ENCODE measurements around the gene TENT5C. TPM values are rescaled to one million over a fixed set of nuclear protein-coding genes. Genes with fewer than 3 reads are reported as not detected.

TENT5C gene
- total and polyA plus RNA-seq, 9 of the 15 experiments (the other 6 are each of a cell fraction or from before 2014, with no cell fraction given), result 1.8 to 7.7 (median 4.0) TPM

- TF ChIP-seq ZFP91 (CRISPR knock-in tag; IDR thresholded peaks at IDR 0.05) (no peak), EHMT2 (IDR thresholded peaks at IDR 0.05) (peak; percentile 61), SMARCE1 (IDR thresholded peaks at IDR 0.05) (0 out of 2 replicates have a peak, but pooled peaks have one; percentile 23), SMARCA4 (IDR thresholded peaks at IDR 0.05) (peak; percentile 65; the same call in 1 of the 2 replicates), ZSCAN29 (IDR thresholded peaks at IDR 0.05) (no peak), NCOA4 (IDR thresholded peaks at IDR 0.05; ENCODE audit: partially characterized antibody) (no peak), PURB (CRISPR knock-in tag; IDR thresholded peaks at IDR 0.05; ENCODE audit: low read depth) (no peak), DPF2 (IDR thresholded peaks at IDR 0.05) (peak; percentile 60; the same call in 1 of the 2 replicates), JUND (IDR thresholded peaks at IDR 0.05; ENCODE audit: borderline replicate concordance, low read depth, low read length) (peak; percentile 70; the same call in 1 of the 2 replicates), JUND (tag; IDR thresholded peaks at IDR 0.05; ENCODE audit: borderline replicate concordance, low read depth, low read length) (peak; percentile 63; the same call in 1 of the 3 replicates), RREB1 (CRISPR knock-in tag; IDR thresholded peaks at IDR 0.05) (no peak), L3MBTL2 (IDR thresholded peaks at IDR 0.05) (peak; percentile 45; the same call in 1 of the 2 replicates), NEUROD1 (IDR thresholded peaks at IDR 0.05; ENCODE audit: borderline replicate concordance, low read depth, low read length, partially characterized antibody) (no peak), NR4A1 (CRISPR knock-in tag; IDR thresholded peaks at IDR 0.05) (no peak), NR4A1 (tag; IDR thresholded peaks at IDR 0.05) (0 out of 2 replicates have a peak, but pooled peaks have one; percentile 39), PKNOX1 (IDR thresholded peaks at IDR 0.05) (peak; percentile 65), SMARCA5 (IDR thresholded peaks at IDR 0.05) (0 out of 2 replicates have a peak, but pooled peaks have one; percentile 22)
- TF ChIP-seq, protein P1, sequence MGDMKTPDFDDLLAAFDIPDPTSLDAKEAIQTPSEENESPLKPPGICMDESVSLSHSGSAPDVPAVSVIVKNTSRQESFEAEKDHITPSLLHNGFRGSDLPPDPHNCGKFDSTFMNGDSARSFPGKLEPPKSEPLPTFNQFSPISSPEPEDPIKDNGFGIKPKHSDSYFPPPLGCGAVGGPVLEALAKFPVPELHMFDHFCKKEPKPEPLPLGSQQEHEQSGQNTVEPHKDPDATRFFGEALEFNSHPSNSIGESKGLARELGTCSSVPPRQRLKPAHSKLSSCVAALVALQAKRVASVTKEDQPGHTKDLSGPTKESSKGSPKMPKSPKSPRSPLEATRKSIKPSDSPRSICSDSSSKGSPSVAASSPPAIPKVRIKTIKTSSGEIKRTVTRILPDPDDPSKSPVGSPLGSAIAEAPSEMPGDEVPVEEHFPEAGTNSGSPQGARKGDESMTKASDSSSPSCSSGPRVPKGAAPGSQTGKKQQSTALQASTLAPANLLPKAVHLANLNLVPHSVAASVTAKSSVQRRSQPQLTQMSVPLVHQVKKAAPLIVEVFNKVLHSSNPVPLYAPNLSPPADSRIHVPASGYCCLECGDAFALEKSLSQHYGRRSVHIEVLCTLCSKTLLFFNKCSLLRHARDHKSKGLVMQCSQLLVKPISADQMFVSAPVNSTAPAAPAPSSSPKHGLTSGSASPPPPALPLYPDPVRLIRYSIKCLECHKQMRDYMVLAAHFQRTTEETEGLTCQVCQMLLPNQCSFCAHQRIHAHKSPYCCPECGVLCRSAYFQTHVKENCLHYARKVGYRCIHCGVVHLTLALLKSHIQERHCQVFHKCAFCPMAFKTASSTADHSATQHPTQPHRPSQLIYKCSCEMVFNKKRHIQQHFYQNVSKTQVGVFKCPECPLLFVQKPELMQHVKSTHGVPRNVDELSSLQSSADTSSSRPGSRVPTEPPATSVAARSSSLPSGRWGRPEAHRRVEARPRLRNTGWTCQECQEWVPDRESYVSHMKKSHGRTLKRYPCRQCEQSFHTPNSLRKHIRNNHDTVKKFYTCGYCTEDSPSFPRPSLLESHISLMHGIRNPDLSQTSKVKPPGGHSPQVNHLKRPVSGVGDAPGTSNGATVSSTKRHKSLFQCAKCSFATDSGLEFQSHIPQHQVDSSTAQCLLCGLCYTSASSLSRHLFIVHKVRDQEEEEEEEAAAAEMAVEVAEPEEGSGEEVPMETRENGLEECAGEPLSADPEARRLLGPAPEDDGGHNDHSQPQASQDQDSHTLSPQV (IDR thresholded peaks at IDR 0.05), result peak; percentile 73
Observed at GRCh38 chr1:117657031-117657430, 51.2 kb downstream of the TENT5C start (continued).

Measured in K562 (cell line).